WTC11 (cell line): ENCODE results near the gene EXOC4. TPM values are rescaled to one million over a fixed set of nuclear protein-coding genes. Genes with fewer than 3 reads are reported as not detected.

Experiments
- ATAC-seq: fragments of 200-7000 bp; cut with Tn5 transposase; 2 replicates; pipeline ENCODE4 v1.10.0; 2021; ENCODE audit warnings: mild to moderate bottlenecking, moderate library complexity
- CTCF ChIA-PET: fragments of 300-600 bp; sonication (Branson Sonifier 250); formaldehyde crosslinking; loops from one replicate; lab custom pipeline; 2021; ENCODE audit warnings: antibody characterized with exemption; lab: Charles Lee
- POLR2A ChIA-PET: fragments of 350-600 bp; sonication (Branson Sonifier 250); formaldehyde crosslinking; loops from one replicate; lab custom pipeline; 2021; ENCODE audit warnings: antibody characterized with exemption; lab: Charles Lee
- DNase-seq: peaks from one replicate; pipeline ENCODE4 v3.0.0; 2021; ENCODE audit warnings: low spot score
- H3K27ac Mint-ChIP-seq: 2 replicates; pipeline ENCODE4 v1.8.0; 2021; ENCODE audit warnings: mixed read lengths
- H3K27me3 Mint-ChIP-seq: 2 replicates; pipeline ENCODE4 v1.8.0; 2021; ENCODE audit warnings: low read depth, mild to moderate bottlenecking, moderate library complexity, mixed read lengths
- H3K36me3 Mint-ChIP-seq: 2 replicates; pipeline ENCODE4 v1.8.0; 2021; ENCODE audit warnings: mixed read lengths
- H3K4me1 Mint-ChIP-seq: 2 replicates; pipeline ENCODE4 v1.8.0; 2022; ENCODE audit warnings: mixed read lengths
- H3K4me3 Mint-ChIP-seq: 2 replicates; pipeline ENCODE4 v1.8.0; 2021; ENCODE audit warnings: mild to moderate bottlenecking, moderate library complexity, mixed read lengths
- H3K9me3 Mint-ChIP-seq: 2 replicates; pipeline ENCODE4 v1.8.0; 2021; ENCODE audit warnings: mixed read lengths
- CREB1 ChIP-seq: sonication (generic); formaldehyde crosslinking; IDR thresholded peaks from 2 replicates; pipeline ENCODE4 v1.8.0; 2023; ENCODE audit warnings: mild to moderate bottlenecking, missing genetic modification reagents
- CREM ChIP-seq: sonication (generic); formaldehyde crosslinking; IDR thresholded peaks from 2 replicates; pipeline ENCODE4 v1.8.1; 2022; ENCODE audit warnings: mild to moderate bottlenecking, missing genetic modification reagents, moderate library complexity
- EMX1 ChIP-seq: fragments of 250-450 bp; sonication (Bioruptor Pico); IDR thresholded peaks from 2 replicates; pipeline ENCODE4 v1.8.0; 2021; ENCODE audit warnings: mild to moderate bottlenecking
- GABPB1 ChIP-seq: sonication (generic); formaldehyde crosslinking; IDR thresholded peaks from 2 replicates; pipeline ENCODE4 v1.8.1; 2023; ENCODE audit warnings: mild to moderate bottlenecking, missing genetic modification reagents
- GRHL2 ChIP-seq: fragments of 250-450 bp; sonication (Bioruptor Pico); IDR thresholded peaks from 2 replicates; pipeline ENCODE4 v1.8.0; 2022; ENCODE audit warnings: mild to moderate bottlenecking, moderate library complexity; ENCODE audit not compliant: insufficient replicate concordance, severe bottlenecking
- GTF2I ChIP-seq: fragments of 250-450 bp; sonication (Bioruptor Pico); conservative IDR thresholded peaks from 2 replicates; pipeline ENCODE4 v1.4.0; 2021; ENCODE audit warnings: mild to moderate bottlenecking
- JAZF1 ChIP-seq: fragments of 250-450 bp; sonication (Bioruptor Pico); IDR thresholded peaks from 2 replicates; pipeline ENCODE4 v1.9.0; 2021; ENCODE audit warnings: moderate library complexity, mild to moderate bottlenecking, inconsistent platforms
- NFE2L1 ChIP-seq: sonication (generic); formaldehyde crosslinking; IDR thresholded peaks from 2 replicates; pipeline ENCODE4 v1.8.1; 2023; ENCODE audit warnings: missing genetic modification reagents
- NFYB ChIP-seq: sonication (generic); formaldehyde crosslinking; conservative IDR thresholded peaks from 2 replicates; pipeline ENCODE4 v1.8.0; 2022; ENCODE audit warnings: low read depth, missing genetic modification reagents
- NR1H2 ChIP-seq: sonication (generic); formaldehyde crosslinking; IDR thresholded peaks from 2 replicates; pipeline ENCODE4 v1.9.0; 2021; ENCODE audit warnings: mild to moderate bottlenecking, moderate library complexity, missing genetic modification reagents
- NR3C1 ChIP-seq: sonication (generic); formaldehyde crosslinking; conservative IDR thresholded peaks from 2 replicates; pipeline ENCODE4 v1.8.1; 2023; ENCODE audit warnings: low read depth, mild to moderate bottlenecking, missing genetic modification reagents
- RORB ChIP-seq: fragments of 250-450 bp; sonication (Bioruptor Pico); IDR thresholded peaks from 2 replicates; pipeline ENCODE4 v1.9.0; 2021; ENCODE audit warnings: mild to moderate bottlenecking
- TEAD1 ChIP-seq: sonication (generic); formaldehyde crosslinking; IDR thresholded peaks from 2 replicates; pipeline ENCODE4 v1.8.0; 2022; ENCODE audit warnings: mild to moderate bottlenecking, missing genetic modification reagents
- TEAD4 ChIP-seq: sonication (generic); formaldehyde crosslinking; IDR thresholded peaks from 2 replicates; pipeline ENCODE4 v1.8.0; 2022; ENCODE audit warnings: mild to moderate bottlenecking, missing genetic modification reagents
- TP53 ChIP-seq: sonication (generic); formaldehyde crosslinking; IDR thresholded peaks from 2 replicates; pipeline ENCODE4 v1.8.1; 2023; ENCODE audit warnings: mild to moderate bottlenecking, missing genetic modification reagents
- ZNF121 ChIP-seq: sonication (generic); formaldehyde crosslinking; IDR thresholded peaks from 2 replicates; pipeline ENCODE4 v1.8.0; 2023; ENCODE audit warnings: missing genetic modification reagents
- total RNA-seq: library from RNA; stranded (reverse); gene quantifications from 3 replicates; pipeline ENCODE4 v1.2.3, GENCODE V29; 2021
- TF ChIP-seq, protein P1 (sequence below): sonication (generic); formaldehyde crosslinking; IDR thresholded peaks from 2 replicates; pipeline ENCODE4 v1.8.1; 2022; ENCODE audit warnings: low read depth, missing genetic modification reagents, borderline replicate concordance
- TF ChIP-seq, protein P2 (sequence below): sonication (generic); formaldehyde crosslinking; IDR thresholded peaks from 2 replicates; pipeline ENCODE4 v1.8.0; 2022; ENCODE audit warnings: mild to moderate bottlenecking, missing genetic modification reagents
- TF ChIP-seq, protein P3 (sequence below): sonication (generic); formaldehyde crosslinking; IDR thresholded peaks from 2 replicates; pipeline ENCODE4 v1.8.0; 2022; ENCODE audit warnings: mild to moderate bottlenecking, missing genetic modification reagents
- TF ChIP-seq, protein P4 (sequence below): sonication (generic); formaldehyde crosslinking; IDR thresholded peaks from 2 replicates; pipeline ENCODE4 v1.8.1; 2023; ENCODE audit warnings: mild to moderate bottlenecking, missing genetic modification reagents
- TF ChIP-seq, protein P5 (sequence below): sonication (generic); formaldehyde crosslinking; IDR thresholded peaks from 2 replicates; pipeline ENCODE4 v1.8.1; 2022; ENCODE audit warnings: mild to moderate bottlenecking, moderate library complexity, missing genetic modification reagents
- TF ChIP-seq, protein P6 (sequence below): sonication (generic); formaldehyde crosslinking; IDR thresholded peaks from 2 replicates; pipeline ENCODE4 v1.8.1; 2023; ENCODE audit warnings: mild to moderate bottlenecking, missing genetic modification reagents, moderate library complexity

Gene EXOC4
- total RNA-seq, 1 experiment from 2014 or later: 62.0 TPM

DNA sequence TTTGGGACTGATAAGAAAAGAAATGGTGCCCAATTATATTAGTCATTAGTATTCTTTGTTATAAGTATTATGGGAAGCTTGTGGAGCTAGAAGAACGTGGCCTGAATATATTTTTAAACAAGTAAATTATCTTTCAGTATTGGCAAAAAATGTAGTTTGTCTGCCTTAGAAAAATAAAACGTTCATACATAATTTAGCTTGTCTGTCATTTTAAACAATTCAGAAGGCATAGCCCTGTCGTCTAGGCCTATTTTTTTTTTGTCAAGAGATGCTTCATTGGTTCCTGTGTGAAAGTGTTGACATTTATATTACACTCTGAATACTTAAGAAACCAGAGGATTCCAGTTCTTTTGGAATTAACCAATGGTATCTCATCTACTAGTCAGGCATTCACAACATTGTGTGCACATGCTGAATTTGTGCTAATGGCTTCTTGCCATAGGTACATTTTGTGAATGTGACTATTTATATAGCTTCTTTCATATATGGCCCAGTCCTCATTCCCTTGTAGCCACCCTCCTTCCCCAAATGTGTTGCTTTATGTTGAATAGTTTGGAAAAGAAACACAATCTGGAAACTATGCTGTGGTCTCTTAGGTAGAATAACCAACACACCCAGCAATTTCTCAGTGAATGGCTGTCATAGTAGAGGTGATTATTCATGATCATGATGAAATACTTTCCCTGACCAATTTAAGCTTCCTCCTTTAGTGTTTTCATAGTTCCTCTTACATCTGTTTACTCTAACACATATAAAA lies 435.8 kb downstream of the EXOC4 start (continued):
- TF ChIP-seq, protein P1, sequence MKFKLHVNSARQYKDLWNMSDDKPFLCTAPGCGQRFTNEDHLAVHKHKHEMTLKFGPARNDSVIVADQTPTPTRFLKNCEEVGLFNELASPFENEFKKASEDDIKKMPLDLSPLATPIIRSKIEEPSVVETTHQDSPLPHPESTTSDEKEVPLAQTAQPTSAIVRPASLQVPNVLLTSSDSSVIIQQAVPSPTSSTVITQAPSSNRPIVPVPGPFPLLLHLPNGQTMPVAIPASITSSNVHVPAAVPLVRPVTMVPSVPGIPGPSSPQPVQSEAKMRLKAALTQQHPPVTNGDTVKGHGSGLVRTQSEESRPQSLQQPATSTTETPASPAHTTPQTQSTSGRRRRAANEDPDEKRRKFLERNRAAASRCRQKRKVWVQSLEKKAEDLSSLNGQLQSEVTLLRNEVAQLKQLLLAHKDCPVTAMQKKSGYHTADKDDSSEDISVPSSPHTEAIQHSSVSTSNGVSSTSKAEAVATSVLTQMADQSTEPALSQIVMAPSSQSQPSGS (CRISPR knock-in tag): no peak

DNA sequence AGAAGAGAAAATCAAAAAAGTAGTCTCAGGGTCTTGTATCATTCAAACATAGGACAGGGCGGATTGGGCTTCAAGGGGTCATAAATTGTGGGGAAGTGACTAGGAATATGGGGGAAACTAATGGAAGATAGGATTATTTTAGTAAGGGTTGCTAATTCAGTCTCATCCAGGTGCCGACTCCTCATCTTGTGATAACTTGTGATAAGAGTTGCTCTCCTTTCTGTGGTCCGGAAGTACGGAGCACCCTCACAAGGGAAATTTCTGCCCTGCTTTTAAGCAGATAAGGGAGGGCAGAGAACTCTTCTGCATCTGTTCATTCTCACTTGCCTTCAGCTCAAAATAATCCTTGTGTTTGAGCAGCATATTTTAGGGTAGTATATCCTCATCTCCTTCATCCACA lies 437.9 kb downstream of the EXOC4 start:
- TF ChIP-seq EMX1 (CRISPR knock-in tag): no peak
- TF ChIP-seq CREB1: no peak
- TF ChIP-seq NR3C1 (CRISPR knock-in tag): no peak
- TF ChIP-seq GRHL2 (CRISPR knock-in tag): no peak
- TF ChIP-seq, protein P2, sequence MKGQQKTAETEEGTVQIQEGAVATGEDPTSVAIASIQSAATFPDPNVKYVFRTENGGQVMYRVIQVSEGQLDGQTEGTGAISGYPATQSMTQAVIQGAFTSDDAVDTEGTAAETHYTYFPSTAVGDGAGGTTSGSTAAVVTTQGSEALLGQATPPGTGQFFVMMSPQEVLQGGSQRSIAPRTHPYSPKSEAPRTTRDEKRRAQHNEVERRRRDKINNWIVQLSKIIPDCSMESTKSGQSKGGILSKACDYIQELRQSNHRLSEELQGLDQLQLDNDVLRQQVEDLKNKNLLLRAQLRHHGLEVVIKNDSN (CRISPR knock-in tag): no peak
- TF ChIP-seq JAZF1 (CRISPR knock-in tag): no peak
- no peak for TF ChIP-seq GABPB1 (CRISPR knock-in tag)
- TF ChIP-seq GTF2I (CRISPR knock-in tag): no peak
- no peak for TF ChIP-seq RORB (CRISPR knock-in tag)
- TF ChIP-seq, protein P3, sequence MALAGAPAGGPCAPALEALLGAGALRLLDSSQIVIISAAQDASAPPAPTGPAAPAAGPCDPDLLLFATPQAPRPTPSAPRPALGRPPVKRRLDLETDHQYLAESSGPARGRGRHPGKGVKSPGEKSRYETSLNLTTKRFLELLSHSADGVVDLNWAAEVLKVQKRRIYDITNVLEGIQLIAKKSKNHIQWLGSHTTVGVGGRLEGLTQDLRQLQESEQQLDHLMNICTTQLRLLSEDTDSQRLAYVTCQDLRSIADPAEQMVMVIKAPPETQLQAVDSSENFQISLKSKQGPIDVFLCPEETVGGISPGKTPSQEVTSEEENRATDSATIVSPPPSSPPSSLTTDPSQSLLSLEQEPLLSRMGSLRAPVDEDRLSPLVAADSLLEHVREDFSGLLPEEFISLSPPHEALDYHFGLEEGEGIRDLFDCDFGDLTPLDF (CRISPR knock-in tag): no peak
- TF ChIP-seq NR1H2 (CRISPR knock-in tag): no peak
- no peak for TF ChIP-seq TEAD4 (CRISPR knock-in tag)
- TF ChIP-seq, protein P4, sequence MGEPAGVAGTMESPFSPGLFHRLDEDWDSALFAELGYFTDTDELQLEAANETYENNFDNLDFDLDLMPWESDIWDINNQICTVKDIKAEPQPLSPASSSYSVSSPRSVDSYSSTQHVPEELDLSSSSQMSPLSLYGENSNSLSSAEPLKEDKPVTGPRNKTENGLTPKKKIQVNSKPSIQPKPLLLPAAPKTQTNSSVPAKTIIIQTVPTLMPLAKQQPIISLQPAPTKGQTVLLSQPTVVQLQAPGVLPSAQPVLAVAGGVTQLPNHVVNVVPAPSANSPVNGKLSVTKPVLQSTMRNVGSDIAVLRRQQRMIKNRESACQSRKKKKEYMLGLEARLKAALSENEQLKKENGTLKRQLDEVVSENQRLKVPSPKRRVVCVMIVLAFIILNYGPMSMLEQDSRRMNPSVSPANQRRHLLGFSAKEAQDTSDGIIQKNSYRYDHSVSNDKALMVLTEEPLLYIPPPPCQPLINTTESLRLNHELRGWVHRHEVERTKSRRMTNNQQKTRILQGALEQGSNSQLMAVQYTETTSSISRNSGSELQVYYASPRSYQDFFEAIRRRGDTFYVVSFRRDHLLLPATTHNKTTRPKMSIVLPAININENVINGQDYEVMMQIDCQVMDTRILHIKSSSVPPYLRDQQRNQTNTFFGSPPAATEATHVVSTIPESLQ (CRISPR knock-in tag): no peak
- no peak for TF ChIP-seq NFE2L1
- TF ChIP-seq TEAD1 (CRISPR knock-in tag): no peak
- ChIA-PET CTCF (interaction anchor here (0.7 kb wide), 1 partner anchor 52 kb away, joined by 3 read pairs; no protein-coding TSS in a partner anchor), POLR2A (no interaction called here)
- 0 out of 2 replicates have a peak, but pooled peaks cover 3% of the 10 kb centered on the region for H3K36me3 Mint-ChIP-seq
- ATAC-seq: no peak
- peaks cover 15% of the 10 kb centered on the region for H3K4me1 Mint-ChIP-seq
- no peaks in the 10 kb centered on the region for H3K27me3 Mint-ChIP-seq
- peaks cover 5% of the 10 kb centered on the region; the same call in 1 of the 2 replicates for H3K9me3 Mint-ChIP-seq
- DNase-seq: no peak
- H3K4me3 Mint-ChIP-seq: no peak overlapping the region
- H3K27ac Mint-ChIP-seq: no peak overlapping the region

DNA sequence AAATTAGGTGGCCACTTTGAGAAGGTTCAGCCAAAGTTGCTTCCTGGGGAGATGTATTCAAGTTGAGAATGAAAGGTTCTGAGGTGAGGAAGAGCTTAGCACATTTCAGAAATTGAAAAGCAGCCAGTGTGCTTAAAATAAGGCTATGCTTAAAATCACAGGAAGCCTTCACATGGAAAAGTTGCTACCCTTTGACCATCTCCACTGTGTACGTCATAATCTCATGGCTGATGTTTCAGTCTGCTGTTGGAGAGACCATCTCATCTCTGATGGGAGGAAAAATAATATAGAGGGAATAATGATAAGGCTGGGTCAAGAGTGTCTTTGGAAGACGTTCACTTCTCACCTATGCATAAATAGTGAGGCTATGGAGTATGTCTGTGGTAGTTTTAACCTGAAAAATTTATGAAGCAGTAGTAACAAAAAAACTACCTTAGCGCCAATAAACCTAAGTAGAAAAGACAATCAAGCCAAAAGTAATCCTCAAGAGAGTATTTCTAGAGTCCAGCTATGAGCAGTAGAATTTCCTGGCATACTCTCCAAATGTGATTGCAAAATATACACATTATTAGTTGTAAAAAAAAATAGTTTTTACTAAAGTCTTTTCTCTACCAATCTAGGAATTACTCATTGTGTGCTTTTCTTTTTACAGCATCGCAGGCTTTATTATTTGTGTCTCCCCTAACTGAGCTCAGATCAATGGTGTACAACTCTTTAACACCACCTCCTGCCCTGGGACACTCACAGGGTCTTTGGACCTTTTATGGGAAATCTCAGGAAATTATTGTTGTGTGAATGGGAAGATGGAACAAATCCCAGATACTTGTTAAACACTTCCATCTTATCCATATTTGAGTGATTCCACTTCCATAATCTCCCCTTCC lies 439.1 kb downstream of the EXOC4 start:
- Mint-ChIP-seq H3K36me3 (no peaks in the 10 kb centered on the region), H3K27me3 (no peaks in the 10 kb centered on the region), H3K4me1 (peaks cover 15% of the 10 kb centered on the region), H3K4me3 (no peak overlapping the region), H3K9me3 (no peaks in the 10 kb centered on the region)
- no peak for ATAC-seq
- CTCF ChIA-PET: interaction anchor here (0.7 kb wide), 1 partner anchor 51 kb away, joined by 3 read pairs; no protein-coding TSS in a partner anchor
- no peak for DNase-seq
- POLR2A ChIA-PET: no interaction called here
- TF ChIP-seq CREM (CRISPR knock-in tag) (no peak), NFYB (no peak), TP53 (CRISPR knock-in tag) (no peak), ZNF121 (CRISPR knock-in tag) (no peak)
- TF ChIP-seq, protein P5, sequence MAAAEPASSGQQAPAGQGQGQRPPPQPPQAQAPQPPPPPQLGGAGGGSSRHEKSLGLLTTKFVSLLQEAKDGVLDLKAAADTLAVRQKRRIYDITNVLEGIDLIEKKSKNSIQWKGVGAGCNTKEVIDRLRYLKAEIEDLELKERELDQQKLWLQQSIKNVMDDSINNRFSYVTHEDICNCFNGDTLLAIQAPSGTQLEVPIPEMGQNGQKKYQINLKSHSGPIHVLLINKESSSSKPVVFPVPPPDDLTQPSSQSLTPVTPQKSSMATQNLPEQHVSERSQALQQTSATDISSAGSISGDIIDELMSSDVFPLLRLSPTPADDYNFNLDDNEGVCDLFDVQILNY (CRISPR knock-in tag): no peak
- TF ChIP-seq, protein P6, sequence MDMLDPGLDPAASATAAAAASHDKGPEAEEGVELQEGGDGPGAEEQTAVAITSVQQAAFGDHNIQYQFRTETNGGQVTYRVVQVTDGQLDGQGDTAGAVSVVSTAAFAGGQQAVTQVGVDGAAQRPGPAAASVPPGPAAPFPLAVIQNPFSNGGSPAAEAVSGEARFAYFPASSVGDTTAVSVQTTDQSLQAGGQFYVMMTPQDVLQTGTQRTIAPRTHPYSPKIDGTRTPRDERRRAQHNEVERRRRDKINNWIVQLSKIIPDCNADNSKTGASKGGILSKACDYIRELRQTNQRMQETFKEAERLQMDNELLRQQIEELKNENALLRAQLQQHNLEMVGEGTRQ (CRISPR knock-in tag): no peak
- TF ChIP-seq, protein P1 (CRISPR knock-in tag): no peak
- TF ChIP-seq, all 79 proteins: peak for 0
- H3K27ac Mint-ChIP-seq: no peak overlapping the region
